ENCODE measurements around the gene PIAS1. TPM values are rescaled to one million over a fixed set of nuclear protein-coding genes. Genes with fewer than 3 reads are reported as not detected.

Gene PIAS1
- 7.4 and 11.9 TPM in 2 replicates for total RNA-seq

DNA sequence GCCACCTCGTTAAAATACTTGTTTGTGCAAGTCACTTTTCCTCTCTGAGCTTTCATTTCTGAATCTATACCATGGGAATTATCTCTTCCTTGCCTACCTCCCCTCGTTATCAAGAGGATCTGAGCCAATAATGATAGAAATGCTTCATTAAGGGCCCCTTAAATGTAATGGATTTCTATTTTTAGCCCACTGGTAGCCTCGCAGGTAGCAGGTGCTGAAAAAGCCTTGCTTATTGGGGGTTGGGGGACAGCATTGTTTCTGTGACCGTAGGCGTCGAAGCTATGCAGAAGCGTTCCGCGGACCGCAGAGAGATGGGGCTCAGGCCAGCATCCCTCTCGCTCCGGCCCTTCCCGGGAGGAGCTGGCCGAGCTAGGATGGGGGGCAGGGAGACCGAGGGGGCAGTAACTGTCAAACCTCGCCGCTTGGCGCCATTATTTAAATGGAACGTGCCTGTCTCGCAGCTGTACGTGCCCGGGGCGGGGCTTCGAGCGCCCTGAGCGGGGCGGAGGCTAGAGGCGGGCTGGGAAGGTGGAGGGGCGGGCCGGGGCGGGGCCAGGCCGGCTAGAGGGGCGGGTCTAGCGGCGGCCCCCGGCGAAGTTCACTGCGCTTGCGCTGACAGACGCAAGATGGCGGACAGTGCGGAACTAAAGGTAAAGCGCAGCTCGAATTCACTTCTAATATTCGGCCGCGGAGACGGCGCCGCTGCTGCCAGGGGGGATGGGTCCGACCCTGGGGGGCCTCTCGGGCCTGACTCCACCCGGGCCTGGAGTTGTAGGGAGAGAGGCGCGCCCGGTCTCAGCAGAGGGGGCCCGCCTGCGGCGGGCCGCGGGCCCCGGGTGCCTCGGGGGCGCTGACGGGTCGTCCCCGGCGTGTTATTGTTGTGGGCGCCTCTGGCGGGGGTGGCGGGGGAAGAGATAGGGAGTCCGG, at the start of gene PIAS1:
PIAS1 (plus strand) TSS at position 615 of the 927 bp plus-strand sequence; CDS start at position 627, 12 bp downstream.

GRCh38 chr15:68204776-68205557, 150.9 kb downstream of the PIAS1 start, which contains the start of gene CALML4:
TSS of gene CALML4 (minus strand) at chr15:68205332. CDS start at chr15:68205247, 85 bp downstream.

DNA sequence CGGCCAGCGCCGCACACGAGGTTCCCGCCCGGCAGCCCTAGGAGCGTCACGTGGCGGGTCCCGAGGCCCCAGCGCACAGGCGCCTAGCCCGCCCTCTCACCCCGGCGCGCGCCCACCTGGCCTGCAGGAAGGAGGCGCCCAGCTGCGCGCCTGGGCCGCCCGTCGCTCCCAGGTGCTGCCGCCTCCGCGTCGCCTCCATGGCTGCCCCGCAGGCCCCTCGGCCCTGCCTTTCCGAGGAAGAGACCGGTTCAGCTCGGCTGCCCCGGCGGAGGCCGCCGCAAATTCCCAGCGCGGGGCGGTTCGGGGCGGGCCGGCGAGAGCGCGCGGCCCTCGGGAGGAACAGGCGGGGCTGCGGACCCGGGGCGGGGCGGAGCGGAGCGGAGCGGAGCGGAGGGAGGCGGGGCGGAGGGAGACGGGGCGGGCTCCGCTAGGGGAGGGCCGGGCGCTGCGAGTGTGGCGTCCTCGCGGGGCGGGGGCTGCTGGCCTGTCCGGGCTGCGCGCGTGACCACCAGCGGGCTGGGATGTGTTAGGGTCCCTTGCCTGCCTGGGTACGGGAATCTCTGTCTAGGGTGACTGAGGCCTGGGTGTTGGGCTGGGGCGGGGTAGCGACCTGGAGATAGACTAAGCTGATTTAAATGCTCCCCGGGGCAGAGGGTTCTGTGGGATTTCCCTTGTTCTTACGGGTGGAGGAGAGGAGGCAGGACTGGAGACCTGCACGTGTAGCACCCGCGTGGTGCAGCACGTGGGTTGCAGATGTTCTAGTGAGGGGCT, 175.5 kb downstream of the PIAS1 start, which contains the start of gene CLN6:
CLN6 (minus strand) TSS at position 343 of the 771 bp plus-strand sequence; CDS start at position 199, 144 bp downstream.

Other genes with a start within 250 kb of the PIAS1 start
- 0.13 and 1.5 TPM in 2 replicates for gene SKOR1, start 228.8 kb upstream of the PIAS1 start, total RNA-seq
- gene RNU6-1, start 214.3 kb upstream of the PIAS1 start, total RNA-seq: not detected in 2 replicates
- gene CALML4, start 151.0 kb downstream of the PIAS1 start, total RNA-seq: 0.39 and 0.88 TPM in 2 replicates
- 11.6 and 17.8 TPM in 2 replicates for gene CLN6, start 175.4 kb downstream of the PIAS1 start, total RNA-seq
- gene FEM1B, start 223.4 kb downstream of the PIAS1 start, total RNA-seq: 25.1 and 42.7 TPM in 2 replicates

All from epithelial cell of alveolus of lung (primary cell).